Measurements from ENCODE around the gene IFRD2. TPM values are rescaled to one million over a fixed set of nuclear protein-coding genes. Genes with fewer than 3 reads are reported as not detected.

Gene IFRD2
- total and polyA plus RNA-seq, 2 of the 8 experiments (the other 6 are each of a cell fraction or from before 2014, with no cell fraction given): 76.7 to 88.8 TPM

- Histone ChIP-seq H3K79me2 (ENCODE audit: control insufficient read depth in 1 of 2, insufficient read depth in 2 of 2, low read length in 2 of 2) (no peaks in the 10 kb centered on the region), H3K4ac (replicated peaks; ENCODE audit: insufficient read length, low read depth, low read length) (peak overlapping the region; percentile 65), H2BK15ac (ENCODE audit: low read length) (peak overlapping the region; percentile 99; the same call in 1 of the 2 replicates), H4K8ac (ENCODE audit: extremely low read depth, insufficient read depth, low read length) (peak overlapping the region; percentile 57), H3K18ac (ENCODE audit: extremely low read depth, low read length) (peak overlapping the region; percentile 48), H2BK20ac (ENCODE audit: low read length) (peak overlapping the region; percentile 61; the same call in 1 of the 2 replicates), H3K9ac (replicated peaks in 1 of 4; ENCODE audit: extremely low read depth in 1 of 4, low read depth in 3 of 4, low read length in 3 of 4) (no peak overlapping the region), H3K14ac (ENCODE audit: insufficient read length) (no peak overlapping the region), H3K79me1 (ENCODE audit: low read depth, low read length) (no peaks in the 10 kb centered on the region), H2BK120ac (replicated peaks; ENCODE audit: low read depth, low read length) (no peak overlapping the region), H2AK5ac (ENCODE audit: low read depth, low read length) (peak overlapping the region; percentile 2), H3K23ac (ENCODE audit: insufficient read length) (no peak overlapping the region), H3K56ac (replicated peaks; ENCODE audit: insufficient read length, low read depth, low read length) (no peak overlapping the region), H3K9me3 (ENCODE audit: insufficient read depth in 2 of 2, low read depth in 1 of 2, low read length in 1 of 2) (no peaks in the 10 kb centered on the region), H3K4me2 (ENCODE audit: insufficient read depth in 1 of 2, low read depth in 2 of 2, low read length in 2 of 2) (0 out of 4 replicates have a peak overlapping the region, but pooled peaks of 1 of the 2 experiments have one; percentile 28), H3K4me1 (replicated peaks in 1 of 4; ENCODE audit: control insufficient read depth in 3 of 4, insufficient read depth in 4 of 4, low read length in 3 of 4) (peaks cover 0 to 45% (median 35%) of the 10 kb centered on the region in 4 experiments; a peak in 6 of 7 replicates), H3K23me2 (ENCODE audit: low read depth, low read length) (peaks cover 2% of the 10 kb centered on the region; the same call in 1 of the 2 replicates), H2AFZ (ENCODE audit: low read length) (no peak overlapping the region), H3K36me3 (ENCODE audit: control insufficient read depth in 2 of 4, insufficient read depth in 4 of 4, low read length in 3 of 4) (no peaks in the 10 kb centered on the region), H4K5ac (ENCODE audit: insufficient read length, low read depth, low read length) (no peak overlapping the region), H3K27me3 (replicated peaks in 1 of 4; ENCODE audit: control insufficient read depth in 3 of 4, extremely low read depth in 1 of 4, insufficient read depth in 3 of 4, low read length in 3 of 4) (peaks cover 14 to 25% (median 20%) of the 10 kb centered on the region in 4 experiments), H4K91ac (replicated peaks; ENCODE audit: insufficient read length, low read length) (peak overlapping the region; percentile 68), H4K20me1 (replicated peaks in 1 of 2; ENCODE audit: control insufficient read depth in 1 of 2, insufficient read depth in 2 of 2, low read length in 2 of 2) (peaks cover 0 to 1% of the 10 kb centered on the region in 2 experiments), H2BK5ac (ENCODE audit: low read depth, low read length) (peak overlapping the region; percentile 39; the same call in 1 of the 2 replicates), H3K4me3 (ENCODE audit: extremely low read depth in 1 of 4, insufficient read depth in 2 of 4, low read depth in 3 of 4, low read length in 4 of 4) (no peak overlapping the region), H2BK12ac (ENCODE audit: low read depth, low read length) (peak overlapping the region; percentile 80; the same call in 1 of the 2 replicates), H3K27ac (ENCODE audit: low read depth, low read length) (no peak overlapping the region)
- ChIA-PET CTCF (ENCODE audit: partially characterized antibody) (interaction anchor here (0.5 to 53.5 kb wide), 8 partner anchors 12 to 1521 kb away, joined by 3 to 2149 read pairs (median 26); partner anchors contain the start of genes GNAI2, IFRD2 and SLC38A3), POLR2A (ENCODE audit: partially characterized antibody) (interaction anchor here (4.4 kb wide), 1 partner anchor 10 kb away, joined by 35 read pairs; no protein-coding TSS in a partner anchor)
- WGBS, 2 experiments (ENCODE audit: extremely low coverage in 1 of 2, insufficient coverage in 1 of 2, insufficient read length in 1 of 2, insufficient replicate concordance in 2 of 2, low coverage in 1 of 2, low lambda C conversion rate in 2 of 2, missing lambda C conversion rate in 1 of 2): 90% methylated on average over 8 of the region's 8 CpGs; no CpG with 5 or more reads in 1 of the 2 experiments
- DNase-seq (ENCODE audit: low read depth in 1 of 2, low spot score in 2 of 2) (no peak), FAIRE-seq (no peak)
- TF ChIP-seq ASH2L (IDR thresholded peaks at IDR 0.05; ENCODE audit: low read length) (no peak), ATF3 (IDR thresholded peaks at IDR 0.05; ENCODE audit: insufficient read depth, low read depth, low read length) (no peak), USF2 (IDR thresholded peaks at IDR 0.05; ENCODE audit: low read length) (no peak), ATF2 (IDR thresholded peaks at IDR 0.05; ENCODE audit: low read length) (no peak), RNF2 (IDR thresholded peaks at IDR 0.05; ENCODE audit: borderline replicate concordance, low read depth, low read length, missing control alignments, poor library complexity, severe bottlenecking) (no peak), BCL11A (IDR thresholded peaks at IDR 0.05; ENCODE audit: low read depth in 2 of 2, low read length in 2 of 2) (no peak), CTBP2 (IDR thresholded peaks at IDR 0.05; ENCODE audit: borderline replicate concordance, insufficient read depth, insufficient read length, low read length) (no peak), EZH2 (IDR thresholded peaks at IDR 0.05; ENCODE audit: low read depth, low read length, severe bottlenecking) (no peak)
These were observed 22.2 kb downstream of the IFRD2 start for GRCh38 chr3:50269977-50270413.

All from H1 (cell line).